Glutamatergic neuron (in vitro differentiated cells): Measurements from ENCODE around the gene KIF3A. TPM values are rescaled to one million over a fixed set of nuclear protein-coding genes. Genes with fewer than 3 reads are reported as not detected.

Source experiments
- DNase-seq: peaks from one replicate; pipeline ENCODE4 v3.0.0; 2022
- H3K27ac Mint-ChIP-seq: one replicate; pipeline ENCODE4 v1.8.0; 2020; ENCODE audit warnings: mild to moderate bottlenecking, mixed read lengths, inconsistent platforms; ENCODE audit not compliant: unreplicated experiment
- H3K27me3 Mint-ChIP-seq: one replicate; pipeline ENCODE4 v1.8.0; 2020; ENCODE audit warnings: mild to moderate bottlenecking, moderate library complexity, mixed read lengths, inconsistent platforms; ENCODE audit not compliant: unreplicated experiment
- H3K36me3 Mint-ChIP-seq: one replicate; pipeline ENCODE4 v1.8.0; 2020; ENCODE audit warnings: mild to moderate bottlenecking, mixed read lengths, inconsistent platforms; ENCODE audit not compliant: unreplicated experiment
- H3K4me1 Mint-ChIP-seq: one replicate; pipeline ENCODE4 v1.8.0; 2020; ENCODE audit warnings: mild to moderate bottlenecking, low read depth, mixed read lengths, inconsistent platforms; ENCODE audit not compliant: unreplicated experiment
- H3K4me3 Mint-ChIP-seq: one replicate; pipeline ENCODE4 v1.8.0; 2020; ENCODE audit warnings: mild to moderate bottlenecking, mixed read lengths, inconsistent platforms; ENCODE audit not compliant: unreplicated experiment
- H3K9me3 Mint-ChIP-seq: one replicate; pipeline ENCODE4 v1.8.0; 2020; ENCODE audit warnings: mild to moderate bottlenecking, moderate library complexity, mixed read lengths, inconsistent platforms; ENCODE audit not compliant: unreplicated experiment
- total RNA-seq: library from RNA; stranded (reverse); fragmentation: NEBNext Ultra II Directional; extraction: Animal tissue kit (Norgen Biotek cat#: 25700); gene quantifications from one replicate; pipeline ENCODE4 v1.2.1, GENCODE V29; 2021; ENCODE audit not compliant: unreplicated experiment
- TF ChIP-seq, protein P1 (sequence below): fragments of 200-600 bp; sonication (generic); IDR thresholded peaks from one replicate; pipeline ENCODE4 v1.5.0; 2021; ENCODE audit not compliant: partially characterized antibody, unreplicated experiment

Gene KIF3A
- total RNA-seq, 1 donor from 2014 or later, result 42.4 TPM

DNA sequence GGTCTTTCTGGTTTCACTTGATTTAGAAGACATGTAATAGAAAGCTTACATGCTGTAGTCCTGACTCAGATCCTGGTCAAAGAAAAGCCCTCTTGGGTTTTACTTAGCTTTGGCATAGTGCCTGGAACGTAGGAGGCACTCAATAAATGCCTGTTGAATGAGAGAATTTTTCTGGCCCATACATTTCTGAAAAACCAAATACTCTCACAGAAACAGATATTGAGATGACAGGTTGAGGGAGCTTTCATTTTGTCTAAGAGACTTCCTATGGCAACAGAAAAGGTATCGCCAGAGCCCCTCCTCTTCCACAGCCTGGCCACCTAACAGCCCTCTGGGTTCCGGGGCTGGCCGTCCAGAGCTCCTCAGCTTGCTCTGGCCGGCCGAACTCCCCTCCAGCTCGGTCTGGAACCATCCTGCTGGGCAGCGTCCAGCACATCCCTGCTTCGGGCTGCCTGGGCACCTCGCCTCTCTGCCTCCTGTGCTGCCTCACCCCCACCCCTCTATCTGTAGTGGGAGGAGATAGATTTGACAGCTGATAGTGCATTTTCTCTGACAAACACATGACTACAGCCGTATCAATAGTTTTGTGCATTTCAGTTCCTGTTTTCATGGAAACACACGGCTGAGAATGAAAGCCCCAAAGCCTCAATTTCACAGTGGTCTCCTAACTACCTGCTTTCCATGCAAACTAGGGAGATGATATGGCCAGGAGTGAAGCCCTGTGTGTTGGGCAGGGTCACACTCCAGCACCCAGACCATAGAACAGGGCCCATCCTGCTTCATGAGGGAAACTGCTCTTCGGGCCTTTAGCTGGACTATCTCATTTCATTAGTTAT lies 62.5 kb downstream of the KIF3A start:
- Mint-ChIP-seq H3K4me3 (no peak overlapping the region), H3K36me3 (peaks cover 6% of the 10 kb centered on the region), H3K9me3 (peaks cover 1% of the 10 kb centered on the region), H3K27ac (no peak overlapping the region), H3K27me3 (peaks cover 4% of the 10 kb centered on the region), H3K4me1 (peaks cover 27% of the 10 kb centered on the region)
- DNase-seq, result no peak
- TF ChIP-seq, protein P1, sequence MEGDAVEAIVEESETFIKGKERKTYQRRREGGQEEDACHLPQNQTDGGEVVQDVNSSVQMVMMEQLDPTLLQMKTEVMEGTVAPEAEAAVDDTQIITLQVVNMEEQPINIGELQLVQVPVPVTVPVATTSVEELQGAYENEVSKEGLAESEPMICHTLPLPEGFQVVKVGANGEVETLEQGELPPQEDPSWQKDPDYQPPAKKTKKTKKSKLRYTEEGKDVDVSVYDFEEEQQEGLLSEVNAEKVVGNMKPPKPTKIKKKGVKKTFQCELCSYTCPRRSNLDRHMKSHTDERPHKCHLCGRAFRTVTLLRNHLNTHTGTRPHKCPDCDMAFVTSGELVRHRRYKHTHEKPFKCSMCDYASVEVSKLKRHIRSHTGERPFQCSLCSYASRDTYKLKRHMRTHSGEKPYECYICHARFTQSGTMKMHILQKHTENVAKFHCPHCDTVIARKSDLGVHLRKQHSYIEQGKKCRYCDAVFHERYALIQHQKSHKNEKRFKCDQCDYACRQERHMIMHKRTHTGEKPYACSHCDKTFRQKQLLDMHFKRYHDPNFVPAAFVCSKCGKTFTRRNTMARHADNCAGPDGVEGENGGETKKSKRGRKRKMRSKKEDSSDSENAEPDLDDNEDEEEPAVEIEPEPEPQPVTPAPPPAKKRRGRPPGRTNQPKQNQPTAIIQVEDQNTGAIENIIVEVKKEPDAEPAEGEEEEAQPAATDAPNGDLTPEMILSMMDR, result no peak

DNA sequence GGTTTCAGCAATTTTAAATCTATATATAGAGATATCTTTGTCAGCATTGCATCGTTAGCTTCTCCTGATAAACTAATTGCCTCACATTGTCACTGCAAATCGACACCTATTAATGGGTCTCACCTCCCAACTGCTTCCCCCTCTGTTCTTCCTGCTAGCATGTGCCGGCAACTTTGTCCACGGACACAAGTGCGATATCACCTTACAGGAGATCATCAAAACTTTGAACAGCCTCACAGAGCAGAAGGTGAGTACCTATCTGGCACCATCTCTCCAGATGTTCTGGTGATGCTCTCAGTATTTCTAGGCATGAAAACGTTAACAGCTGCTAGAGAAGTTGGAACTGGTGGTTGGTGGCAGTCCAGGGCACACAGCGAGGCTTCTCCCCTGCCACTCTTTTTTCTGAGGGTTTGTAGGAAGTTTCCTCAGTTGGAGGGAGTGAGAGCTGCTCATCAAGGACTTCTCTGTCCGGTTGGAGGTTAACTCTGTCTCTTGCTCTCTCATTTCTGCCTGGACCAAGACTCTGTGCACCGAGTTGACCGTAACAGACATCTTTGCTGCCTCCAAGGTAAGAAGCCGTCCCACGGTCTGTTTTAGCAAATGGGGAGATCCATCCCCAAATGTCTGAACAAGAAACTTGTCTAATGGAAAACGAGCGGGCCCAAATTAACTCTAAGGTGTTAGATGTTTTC lies 63.3 kb downstream of the KIF3A start, which contains the start of gene IL4:
TSS of gene IL4 (plus strand) at position 51 of the 692 bp plus-strand sequence. CDS start at position 113, 62 bp downstream.
- Mint-ChIP-seq H3K4me3 (no peak within 1 kb of the TSS), H3K36me3 (peaks cover 4% of the 10 kb centered on the region), H3K27me3 (peaks cover 4% of the 10 kb centered on the region), H3K4me1 (peaks cover 23% of the 10 kb centered on the region), H3K27ac (no peak within 1 kb of the TSS), H3K9me3 (peaks cover 1% of the 10 kb centered on the region)
- no peak for DNase-seq
- TF ChIP-seq, protein P1, result no peak

DNA sequence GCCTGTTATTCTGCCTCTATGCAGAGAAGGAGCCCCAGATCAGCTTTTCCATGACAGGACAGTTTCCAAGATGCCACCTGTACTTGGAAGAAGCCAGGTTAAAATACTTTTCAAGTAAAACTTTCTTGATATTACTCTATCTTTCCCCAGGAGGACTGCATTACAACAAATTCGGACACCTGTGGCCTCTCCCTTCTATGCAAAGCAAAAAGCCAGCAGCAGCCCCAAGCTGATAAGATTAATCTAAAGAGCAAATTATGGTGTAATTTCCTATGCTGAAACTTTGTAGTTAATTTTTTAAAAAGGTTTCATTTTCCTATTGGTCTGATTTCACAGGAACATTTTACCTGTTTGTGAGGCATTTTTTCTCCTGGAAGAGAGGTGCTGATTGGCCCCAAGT lies 63.9 kb downstream of the KIF3A start:
- H3K9me3 Mint-ChIP-seq, result peaks cover 6% of the 10 kb centered on the region
- peaks cover 6% of the 10 kb centered on the region for H3K27me3 Mint-ChIP-seq
- peaks cover 17% of the 10 kb centered on the region for H3K4me1 Mint-ChIP-seq
- no peak overlapping the region for H3K27ac Mint-ChIP-seq
- TF ChIP-seq, protein P1, result no peak
- H3K36me3 Mint-ChIP-seq, result peaks cover 4% of the 10 kb centered on the region
- no peak overlapping the region for H3K4me3 Mint-ChIP-seq
- no peak for DNase-seq

DNA sequence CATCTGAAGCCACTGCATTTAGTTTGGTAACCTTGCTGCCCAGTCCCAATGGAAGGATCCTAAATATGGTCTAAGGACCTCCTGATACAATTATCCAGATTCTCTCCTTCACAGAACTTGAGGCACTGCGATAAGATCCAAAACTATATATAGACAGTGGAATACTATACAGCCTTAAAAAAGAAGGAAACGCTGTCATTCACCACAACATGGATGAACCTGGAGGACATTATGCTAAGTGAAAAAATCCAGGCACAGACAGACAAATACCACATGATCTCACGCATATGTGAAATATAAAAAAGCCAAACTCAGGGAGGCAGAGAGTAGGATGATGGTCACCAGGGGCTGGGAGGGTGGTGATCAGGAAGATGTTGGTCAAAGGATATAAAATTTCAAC lies 66.3 kb downstream of the KIF3A start:
- no peaks in the 10 kb centered on the region for H3K4me1 Mint-ChIP-seq
- peaks cover 4% of the 10 kb centered on the region for H3K36me3 Mint-ChIP-seq
- TF ChIP-seq, protein P1, result no peak
- H3K4me3 Mint-ChIP-seq, result no peak overlapping the region
- no peak for DNase-seq
- H3K27me3 Mint-ChIP-seq, result peaks cover 6% of the 10 kb centered on the region
- H3K9me3 Mint-ChIP-seq, result peaks cover 5% of the 10 kb centered on the region
- no peak overlapping the region for H3K27ac Mint-ChIP-seq
